PC-9 (cell line): Measurements from ENCODE around the gene CHEK2.

Experiments used
- EZH2 ChIP-seq: fragments of 200-600 bp; sonication (generic); IDR thresholded peaks from 2 replicates; pipeline ENCODE4 v1.8.0; 2017; ENCODE audit warnings: antibody characterized with exemption, low read depth
- TF ChIP-seq, protein P1 (sequence below): fragments of 200-600 bp; sonication (generic); conservative IDR thresholded peaks from 2 replicates; pipeline ENCODE4 v1.6.1; 2017; ENCODE audit warnings: mixed run types, antibody characterized with exemption, mild to moderate bottlenecking, moderate library complexity

DNA sequence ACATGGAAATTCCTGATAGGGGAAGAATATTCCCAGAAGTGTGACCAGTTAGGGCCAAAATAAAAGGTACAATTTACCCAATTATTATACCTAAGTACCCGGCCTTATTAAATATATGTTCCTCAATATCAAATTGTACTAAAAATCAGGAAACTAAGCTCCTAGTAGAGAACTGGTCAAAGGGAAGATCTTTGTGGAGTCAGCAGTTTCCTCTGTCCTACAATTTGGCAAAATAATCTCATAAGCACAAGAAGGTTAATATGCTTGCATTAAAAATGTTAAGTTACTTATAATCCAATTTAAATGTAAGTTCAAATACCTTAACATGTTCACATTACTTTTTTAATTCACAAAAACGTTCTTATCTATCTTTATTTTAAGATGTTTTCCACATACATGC lies 72.2 kb downstream of the CHEK2 start:
- TF ChIP-seq, protein P1, sequence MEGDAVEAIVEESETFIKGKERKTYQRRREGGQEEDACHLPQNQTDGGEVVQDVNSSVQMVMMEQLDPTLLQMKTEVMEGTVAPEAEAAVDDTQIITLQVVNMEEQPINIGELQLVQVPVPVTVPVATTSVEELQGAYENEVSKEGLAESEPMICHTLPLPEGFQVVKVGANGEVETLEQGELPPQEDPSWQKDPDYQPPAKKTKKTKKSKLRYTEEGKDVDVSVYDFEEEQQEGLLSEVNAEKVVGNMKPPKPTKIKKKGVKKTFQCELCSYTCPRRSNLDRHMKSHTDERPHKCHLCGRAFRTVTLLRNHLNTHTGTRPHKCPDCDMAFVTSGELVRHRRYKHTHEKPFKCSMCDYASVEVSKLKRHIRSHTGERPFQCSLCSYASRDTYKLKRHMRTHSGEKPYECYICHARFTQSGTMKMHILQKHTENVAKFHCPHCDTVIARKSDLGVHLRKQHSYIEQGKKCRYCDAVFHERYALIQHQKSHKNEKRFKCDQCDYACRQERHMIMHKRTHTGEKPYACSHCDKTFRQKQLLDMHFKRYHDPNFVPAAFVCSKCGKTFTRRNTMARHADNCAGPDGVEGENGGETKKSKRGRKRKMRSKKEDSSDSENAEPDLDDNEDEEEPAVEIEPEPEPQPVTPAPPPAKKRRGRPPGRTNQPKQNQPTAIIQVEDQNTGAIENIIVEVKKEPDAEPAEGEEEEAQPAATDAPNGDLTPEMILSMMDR = no peak
- TF ChIP-seq EZH2 = no peak
